AG10803 (cell line): ENCODE data around the gene MLH1.
A peak's percentile ranks its signal among the peaks of the same experiment; 100 is the strongest.

ENCODE experiments used
- DNase-seq: peaks from one replicate; pipeline ENCODE4 v3.0.0; 2010; ENCODE audit warnings: low read depth
- H3K4me3 ChIP-seq: 2 replicates; pipeline ENCODE4 v1.5.1; 2011; ENCODE audit warnings: mild to moderate bottlenecking, low read length, control low read depth
- CTCF ChIP-seq: conservative IDR thresholded peaks from 2 replicates; pipeline ENCODE4 v1.5.1; 2011; ENCODE audit warnings: mild to moderate bottlenecking, low read length, control low read depth, inconsistent platforms

Gene MLH1

GRCh38 chr3:37029111-37029510 lies 35.8 kb downstream of the MLH1 start:
- TF ChIP-seq CTCF: no peak
- no peak for DNase-seq
- no peak overlapping the region for H3K4me3 ChIP-seq

GRCh38 chr3:37029516-37030163 lies 36.3 kb downstream of the MLH1 start:
- TF ChIP-seq CTCF: no peak
- H3K4me3 ChIP-seq: no peak overlapping the region
- DNase-seq: no peak

GRCh38 chr3:37030588-37030987 lies 37.3 kb downstream of the MLH1 start:
- no peak for DNase-seq
- H3K4me3 ChIP-seq: no peak overlapping the region
- no peak for TF ChIP-seq CTCF

GRCh38 chr3:37031096-37031682 lies 37.9 kb downstream of the MLH1 start:
- no peak for TF ChIP-seq CTCF
- peak; percentile 25 for DNase-seq
- no peak overlapping the region for H3K4me3 ChIP-seq

- H3K4me3 ChIP-seq: no peak overlapping the region
- TF ChIP-seq CTCF: no peak
- DNase-seq: no peak
These were observed 39.6 kb downstream of the MLH1 start for GRCh38 chr3:37032961-37033360.

GRCh38 chr3:37037352-37037751 lies 44.0 kb downstream of the MLH1 start:
- DNase-seq: no peak
- no peak for TF ChIP-seq CTCF
- H3K4me3 ChIP-seq: no peak overlapping the region

GRCh38 chr3:37039161-37039846 lies 46.0 kb downstream of the MLH1 start:
- no peak for DNase-seq
- no peak overlapping the region for H3K4me3 ChIP-seq
- TF ChIP-seq CTCF: no peak
